B cell (primary cell): ENCODE data around the gene MAML3.

Experiments used
- CTCF ChIP-seq: fragments of 200-600 bp; IDR thresholded peaks from one replicate; pipeline ENCODE4 v1.8.0; 2022; ENCODE audit warnings: antibody characterized with exemption, mild to moderate bottlenecking
- EZH2 ChIP-seq: IDR thresholded peaks from 2 replicates; pipeline ENCODE4 v1.6.1; 2012; ENCODE audit warnings: borderline replicate concordance, low read depth, mild to moderate bottlenecking, moderate library complexity, low read length; ENCODE audit not compliant: insufficient read depth, poor library complexity, severe bottlenecking

- TF ChIP-seq CTCF = no peak
- TF ChIP-seq EZH2 = no peak
These were observed 181.0 kb downstream of the MAML3 start for GRCh38 chr4:139973015-139973414.
